HG02981 (cell line): ENCODE measurements around the gene MAML3.

ENCODE experiments used
- ATAC-seq: cut with Tn5 transposase; IDR thresholded peaks from one replicate; pipeline ENCODE4 v1.9.1; 2021; ENCODE audit warnings: mild to moderate bottlenecking, moderate library complexity; ENCODE audit not compliant: unreplicated experiment

MAML3 gene

GRCh38 chr4:139907001-139907809 is 246.8 kb downstream of the MAML3 start:
- ATAC-seq: no peak

- no peak for ATAC-seq
Observed at GRCh38 chr4:139905489-139905888, 248.5 kb downstream of the MAML3 start.

- ATAC-seq: no peak
Observed at GRCh38 chr4:139904406-139904805, 249.6 kb downstream of the MAML3 start.

- no peak for ATAC-seq
Observed at GRCh38 chr4:139903845-139904244, 250.1 kb downstream of the MAML3 start.

- ATAC-seq: no peak
Observed at GRCh38 chr4:139902321-139903320, 251.4 kb downstream of the MAML3 start.

- ATAC-seq: no peak
Observed at GRCh38 chr4:139901531-139902320, 252.3 kb downstream of the MAML3 start.

GRCh38 chr4:139900964-139901376 is 253.0 kb downstream of the MAML3 start:
- ATAC-seq: no peak

GRCh38 chr4:139899346-139899745 is 254.6 kb downstream of the MAML3 start:
- no peak for ATAC-seq

GRCh38 chr4:139898293-139898692 is 255.7 kb downstream of the MAML3 start:
- no peak for ATAC-seq

- ATAC-seq: no peak
Observed at GRCh38 chr4:139896091-139896604, 257.8 kb downstream of the MAML3 start.

GRCh38 chr4:139893801-139894200 is 260.2 kb downstream of the MAML3 start:
- no peak for ATAC-seq

- ATAC-seq: no peak
Observed at GRCh38 chr4:139892973-139893736, 260.8 kb downstream of the MAML3 start.

GRCh38 chr4:139890816-139891215 is 263.2 kb downstream of the MAML3 start:
- no peak for ATAC-seq

- no peak for ATAC-seq
Observed at GRCh38 chr4:139889901-139890300, 264.1 kb downstream of the MAML3 start.

- no peak for ATAC-seq
Observed at GRCh38 chr4:139889264-139889663, 264.7 kb downstream of the MAML3 start.

- no peak for ATAC-seq
Observed at GRCh38 chr4:139887962-139888735, 265.8 kb downstream of the MAML3 start.

- no peak for ATAC-seq
Observed at GRCh38 chr4:139887376-139887802, 266.6 kb downstream of the MAML3 start.

GRCh38 chr4:139886798-139887197 is 267.2 kb downstream of the MAML3 start:
- no peak for ATAC-seq

- ATAC-seq: no peak
Observed at GRCh38 chr4:139884438-139884837, 269.5 kb downstream of the MAML3 start.
